DND-41 (cell line): ENCODE measurements around the gene NUDT6.

Experiments used
- CTCF ChIP-seq: IDR thresholded peaks from 2 replicates; pipeline ENCODE4 v1.5.1; 2012; ENCODE audit warnings: borderline replicate concordance, low read length, moderate library complexity, mild to moderate bottlenecking; ENCODE audit not compliant: poor library complexity, severe bottlenecking; ENCODE audit errors: extremely low read depth
- EZH2 ChIP-seq: IDR thresholded peaks from 3 replicates; pipeline ENCODE4 v1.6.1; 2012; ENCODE audit warnings: borderline replicate concordance, low read depth, mild to moderate bottlenecking, moderate library complexity, low read length, inconsistent platforms; ENCODE audit not compliant: severe bottlenecking

- TF ChIP-seq CTCF (no peak), EZH2 (no peak)
Observed at GRCh38 chr4:122899682-122900081, 22.7 kb downstream of the NUDT6 start.
